ENCODE measurements around the gene TBC1D10B. TPM values are rescaled to one million over a fixed set of nuclear protein-coding genes. Genes with fewer than 3 reads are reported as not detected.
"Not testable (repeated sequence)": the region's sequence is repeated elsewhere in the genome, so short reads cannot be mapped to it uniquely, and the experiment has no call there.

TBC1D10B gene
- total RNA-seq, 1 experiment from 2014 or later: 49.2 TPM

DNA sequence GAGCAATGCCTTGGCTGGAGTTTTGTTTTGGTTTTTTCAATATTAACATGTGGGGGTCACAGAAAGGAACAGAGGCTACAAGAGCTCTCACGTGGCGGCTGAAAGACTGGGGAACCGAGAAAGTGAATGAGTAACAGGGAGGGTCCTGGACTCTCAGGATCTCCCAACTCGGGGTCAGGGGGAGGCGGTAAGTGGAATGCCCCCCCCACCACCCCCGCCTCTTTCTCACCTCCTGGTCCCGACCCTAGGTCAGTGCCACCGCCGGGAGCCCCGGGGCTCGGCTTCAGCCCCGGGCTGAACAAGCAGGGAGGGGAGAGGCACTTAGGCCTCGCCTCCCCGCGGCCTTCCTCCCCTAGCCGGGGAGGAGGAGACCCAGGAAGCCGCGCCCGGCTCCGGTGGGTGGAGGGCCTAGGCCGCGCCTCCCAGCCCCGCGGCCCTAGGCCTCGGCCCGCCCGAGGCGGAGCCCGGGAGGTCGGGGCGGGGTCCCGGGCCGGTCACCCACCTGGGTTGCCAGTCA is 35.8 kb downstream of the TBC1D10B start:
- CTCF ChIA-PET: interaction anchor here (1.1 kb wide), 2 partner anchors 36 to 222 kb away, joined by 3 to 4 read pairs; partner anchors contain the start of gene TBC1D10B
- H3K36me3 ChIP-seq (ENCODE audit: control insufficient read depth in 1 of 2, insufficient read depth in 2 of 2, low read length in 2 of 2); H2AFZ ChIP-seq (ENCODE audit: low read depth, low read length, poor library complexity, severe bottlenecking); intact Hi-C loops (cut with micrococcal nuclease); H4K20me1 ChIP-seq (ENCODE audit: insufficient read depth); H3K9me3 ChIP-seq (ENCODE audit: control insufficient read depth in 1 of 2, insufficient read depth in 1 of 2, low read depth in 1 of 2, low read length in 2 of 2); H3K27me3 ChIP-seq (ENCODE audit: insufficient read depth, low read length); BruUV-seq (replicated peaks); H3K9me2 ChIP-seq (ENCODE audit: insufficient read depth): not testable (repeated sequence)
- peak; percentile 95 for ATAC-seq
- peak overlapping the region; percentile 92 for H3K27ac ChIP-seq (ENCODE audit: low read depth, low read length)
- H3K4me1 ChIP-seq (ENCODE audit: control insufficient read depth in 1 of 2, insufficient read depth in 2 of 2, low read length in 2 of 2): peaks cover 8 to 10% of the 10 kb centered on the region in 2 experiments; a peak in 3 of 4 replicates
- H3K4me2 ChIP-seq (ENCODE audit: low read length): peak overlapping the region; percentile 65
- peak overlapping the region; percentile 70 for H3K9ac ChIP-seq (ENCODE audit: low read length)
- peaks cover 11% of the 10 kb centered on the region for H3K79me2 ChIP-seq (ENCODE audit: insufficient read depth, low read length)
- RAD21 ChIA-PET (ENCODE audit: low non-redundant PET in 1 of 2, low total read pairs in 2 of 2, uncharacterized antibody in 2 of 2, unreplicated experiment in 2 of 2): interaction anchor here in 1 of 2 experiments (0.6 kb wide), 1 partner anchor 73 kb away, joined by 5 read pairs; the partner anchor contains the start of gene ZNF771
- POLR2A ChIA-PET: interaction anchor here (1.3 kb wide), 1 partner anchor 36 kb away, joined by 5 read pairs; the partner anchor contains the start of gene TBC1D10B
- DNase-seq (ENCODE audit: low read depth, low spot score): peak; percentile 53
- peak; percentile 55; the same call in 1 of the 2 replicates for TF ChIP-seq ZFX (IDR thresholded peaks at IDR 0.05)
- H3K4me3 ChIP-seq (replicated peaks in 1 of 2; ENCODE audit: low read depth in 1 of 2, low read length in 2 of 2): peak overlapping the region; percentile 49 to 63

DNA sequence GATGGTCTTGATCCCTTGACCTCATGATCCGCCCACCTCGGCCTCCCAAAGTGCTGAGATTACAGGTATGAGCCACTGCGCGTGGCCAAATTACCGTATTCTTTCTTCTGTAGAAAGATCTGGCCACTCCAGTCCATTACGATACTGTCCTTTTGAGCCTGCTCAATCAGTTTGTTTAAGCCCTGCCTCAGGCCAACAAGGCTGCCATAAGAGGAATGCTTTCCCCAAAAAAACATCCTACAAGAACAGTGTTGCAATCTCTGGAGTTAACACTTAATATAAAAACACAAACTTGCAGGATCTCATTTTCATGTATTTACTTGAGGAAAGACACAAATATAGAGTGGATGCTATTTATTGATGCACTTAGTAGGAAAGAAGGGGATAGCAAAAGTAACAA is 46.1 kb downstream of the TBC1D10B start:
- DNase-seq (ENCODE audit: low read depth, low spot score); CTCF ChIA-PET; H3K4me2 ChIP-seq (ENCODE audit: low read length); H3K27me3 ChIP-seq (ENCODE audit: insufficient read depth, low read length); ATAC-seq; H3K4me3 ChIP-seq (replicated peaks in 1 of 2; ENCODE audit: low read depth in 1 of 2, low read length in 2 of 2); H3K9me3 ChIP-seq (ENCODE audit: control insufficient read depth in 1 of 2, insufficient read depth in 1 of 2, low read depth in 1 of 2, low read length in 2 of 2); H3K9me2 ChIP-seq (ENCODE audit: insufficient read depth); H3K79me2 ChIP-seq (ENCODE audit: insufficient read depth, low read length); intact Hi-C loops (cut with micrococcal nuclease); H3K27ac ChIP-seq (ENCODE audit: low read depth, low read length); POLR2A ChIA-PET; H4K20me1 ChIP-seq (ENCODE audit: insufficient read depth); BruUV-seq (replicated peaks); H3K36me3 ChIP-seq (ENCODE audit: control insufficient read depth in 1 of 2, insufficient read depth in 2 of 2, low read length in 2 of 2); H2AFZ ChIP-seq (ENCODE audit: low read depth, low read length, poor library complexity, severe bottlenecking); H3K9ac ChIP-seq (ENCODE audit: low read length); RAD21 ChIA-PET (ENCODE audit: low non-redundant PET in 1 of 2, low total read pairs in 2 of 2, uncharacterized antibody in 2 of 2, unreplicated experiment in 2 of 2); H3K4me1 ChIP-seq (ENCODE audit: control insufficient read depth in 1 of 2, insufficient read depth in 2 of 2, low read length in 2 of 2): not testable (repeated sequence)

DNA sequence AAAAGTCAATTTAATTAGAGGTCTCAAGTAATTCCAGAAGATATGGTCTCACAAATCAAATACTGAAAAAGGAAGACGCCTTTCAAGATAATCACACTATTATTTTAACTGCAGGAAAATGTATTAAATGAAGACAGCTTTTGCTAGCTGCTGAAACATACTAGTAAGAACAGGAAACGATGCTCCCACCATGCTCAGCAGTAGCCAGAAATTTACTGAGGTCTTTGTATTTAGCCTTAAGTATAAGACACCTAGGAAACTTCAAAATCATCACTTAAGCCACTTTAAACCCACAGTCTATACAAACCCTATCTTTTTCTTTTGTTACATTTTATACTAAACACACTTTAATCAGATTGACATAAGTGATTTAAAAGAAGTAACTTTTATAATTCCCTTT is 51.6 kb downstream of the TBC1D10B start:
- BruUV-seq (replicated peaks); RAD21 ChIA-PET (ENCODE audit: low non-redundant PET in 1 of 2, low total read pairs in 2 of 2, uncharacterized antibody in 2 of 2, unreplicated experiment in 2 of 2); DNase-seq (ENCODE audit: low read depth, low spot score); H3K4me1 ChIP-seq (ENCODE audit: control insufficient read depth in 1 of 2, insufficient read depth in 2 of 2, low read length in 2 of 2); CTCF ChIA-PET; H3K27ac ChIP-seq (ENCODE audit: low read depth, low read length); ATAC-seq; H3K9ac ChIP-seq (ENCODE audit: low read length); H3K27me3 ChIP-seq (ENCODE audit: insufficient read depth, low read length); H3K79me2 ChIP-seq (ENCODE audit: insufficient read depth, low read length); intact Hi-C loops (cut with micrococcal nuclease); H3K9me3 ChIP-seq (ENCODE audit: control insufficient read depth in 1 of 2, insufficient read depth in 1 of 2, low read depth in 1 of 2, low read length in 2 of 2); H3K36me3 ChIP-seq (ENCODE audit: control insufficient read depth in 1 of 2, insufficient read depth in 2 of 2, low read length in 2 of 2); H3K4me3 ChIP-seq (replicated peaks in 1 of 2; ENCODE audit: low read depth in 1 of 2, low read length in 2 of 2); POLR2A ChIA-PET; H3K9me2 ChIP-seq (ENCODE audit: insufficient read depth); H4K20me1 ChIP-seq (ENCODE audit: insufficient read depth); H3K4me2 ChIP-seq (ENCODE audit: low read length); H2AFZ ChIP-seq (ENCODE audit: low read depth, low read length, poor library complexity, severe bottlenecking): not testable (repeated sequence)

DNA sequence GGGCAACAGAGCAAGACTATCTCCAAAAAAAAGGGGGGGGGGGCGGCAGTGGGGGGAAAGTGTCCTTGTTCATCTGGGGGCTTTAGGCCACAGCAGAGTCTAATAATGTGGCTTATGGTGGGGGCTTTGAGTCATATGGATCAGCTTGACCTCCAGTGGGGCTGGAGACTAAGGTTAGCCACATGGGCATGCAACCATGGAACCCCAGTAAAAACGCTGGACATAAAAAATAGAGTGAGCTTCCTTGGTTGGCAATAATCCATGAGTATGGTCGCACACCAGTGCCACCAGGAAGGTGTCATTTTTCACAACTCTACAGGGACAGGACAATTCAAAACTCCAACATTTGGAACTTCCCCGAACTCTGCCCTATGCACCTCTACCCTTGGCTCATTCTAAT is 59.4 kb downstream of the TBC1D10B start:
- H3K4me2 ChIP-seq (ENCODE audit: low read length); H3K4me1 ChIP-seq (ENCODE audit: control insufficient read depth in 1 of 2, insufficient read depth in 2 of 2, low read length in 2 of 2); CTCF ChIA-PET; intact Hi-C loops (cut with micrococcal nuclease); H3K36me3 ChIP-seq (ENCODE audit: control insufficient read depth in 1 of 2, insufficient read depth in 2 of 2, low read length in 2 of 2); H3K27me3 ChIP-seq (ENCODE audit: insufficient read depth, low read length); H3K4me3 ChIP-seq (replicated peaks in 1 of 2; ENCODE audit: low read depth in 1 of 2, low read length in 2 of 2); POLR2A ChIA-PET; H3K9me2 ChIP-seq (ENCODE audit: insufficient read depth); ATAC-seq; H2AFZ ChIP-seq (ENCODE audit: low read depth, low read length, poor library complexity, severe bottlenecking); BruUV-seq (replicated peaks); DNase-seq (ENCODE audit: low read depth, low spot score); H3K79me2 ChIP-seq (ENCODE audit: insufficient read depth, low read length); RAD21 ChIA-PET (ENCODE audit: low non-redundant PET in 1 of 2, low total read pairs in 2 of 2, uncharacterized antibody in 2 of 2, unreplicated experiment in 2 of 2); H3K9ac ChIP-seq (ENCODE audit: low read length); H3K27ac ChIP-seq (ENCODE audit: low read depth, low read length); H4K20me1 ChIP-seq (ENCODE audit: insufficient read depth); H3K9me3 ChIP-seq (ENCODE audit: control insufficient read depth in 1 of 2, insufficient read depth in 1 of 2, low read depth in 1 of 2, low read length in 2 of 2): not testable (repeated sequence)
